Measurements from ENCODE around the gene TMEM169.

GRCh38 chr2:216074380-216074779 lies 7.3 kb upstream of the TMEM169 start:
- no peak for TF ChIP-seq CTCF (IDR thresholded peaks at IDR 0.05)
- TF ChIP-seq EZH2 (IDR thresholded peaks at IDR 0.05; ENCODE audit: borderline replicate concordance, insufficient read depth, low read depth, low read length, poor library complexity, severe bottlenecking) = no peak
